Measurements from ENCODE around the gene EXOC8. TPM values are rescaled to one million over a fixed set of nuclear protein-coding genes. Genes with fewer than 3 reads are reported as not detected.

Gene EXOC8
- 19.3 TPM for total RNA-seq
- long read RNA-seq, full-length matches to known transcripts, result 12 of 13 reads
- long read RNA-seq, partial matches to known transcripts, result 0 of 13 reads
- long read RNA-seq, other reads (novel, unspliced or antisense), result 1 of 13 reads

DNA sequence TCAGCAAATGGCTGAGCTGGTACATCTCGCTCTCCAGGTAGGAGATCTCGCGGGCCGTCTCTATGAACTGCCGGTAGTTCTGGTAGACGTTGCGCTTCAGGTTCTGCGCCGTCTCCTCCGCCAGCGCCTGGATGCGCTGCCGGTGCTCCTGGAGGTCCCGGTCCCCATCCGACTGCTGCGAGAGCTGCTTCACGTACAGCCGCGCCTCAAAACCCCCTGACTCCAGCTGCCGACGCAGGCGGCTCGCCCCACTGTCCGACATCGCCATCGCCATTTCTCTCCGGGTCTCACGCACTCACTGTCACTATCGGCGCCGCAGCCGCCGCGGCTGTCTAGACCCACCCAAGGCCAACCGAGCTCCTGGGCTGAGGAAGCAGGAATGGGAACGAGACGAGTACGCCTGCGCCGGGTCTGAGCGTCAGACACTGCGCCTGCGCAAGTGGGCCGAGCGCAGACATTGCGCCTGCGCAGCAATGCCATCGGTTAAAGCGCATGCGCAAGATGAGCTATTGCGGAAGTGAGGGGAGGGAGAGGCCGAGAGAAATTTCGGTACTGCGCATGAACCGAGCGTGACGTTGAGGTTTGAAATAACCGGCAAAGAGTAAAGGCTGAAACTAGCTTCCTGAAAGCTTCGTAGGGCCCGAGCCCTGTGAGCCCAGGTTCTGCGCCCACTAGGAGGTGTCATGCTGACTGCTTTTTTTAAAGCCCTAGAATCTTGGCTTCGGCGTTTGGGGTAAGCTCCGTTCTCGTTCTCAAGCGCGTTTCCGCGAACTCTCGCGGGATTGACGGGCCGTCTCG, at the start of gene EXOC8:
Gene EXOC8, minus strand, starts transcription at position 381 of the 798 bp plus-strand sequence. Its CDS starts 107 bp downstream, at position 274.
- Histone ChIP-seq H3K36me3 (peaks cover 3% of the 10 kb centered on the region), H3K9me3 (no peaks in the 10 kb centered on the region), H3K4me3 (peak within 1 kb of the TSS; percentile 98), H3K27ac (peak within 1 kb of the TSS; percentile 98), H3K4me1 (peaks cover 50% of the 10 kb centered on the region), H3K27me3 (no peaks in the 10 kb centered on the region)
- intact Hi-C loops (cut with DNase I), result no loop called here
- TF ChIP-seq, protein P1, sequence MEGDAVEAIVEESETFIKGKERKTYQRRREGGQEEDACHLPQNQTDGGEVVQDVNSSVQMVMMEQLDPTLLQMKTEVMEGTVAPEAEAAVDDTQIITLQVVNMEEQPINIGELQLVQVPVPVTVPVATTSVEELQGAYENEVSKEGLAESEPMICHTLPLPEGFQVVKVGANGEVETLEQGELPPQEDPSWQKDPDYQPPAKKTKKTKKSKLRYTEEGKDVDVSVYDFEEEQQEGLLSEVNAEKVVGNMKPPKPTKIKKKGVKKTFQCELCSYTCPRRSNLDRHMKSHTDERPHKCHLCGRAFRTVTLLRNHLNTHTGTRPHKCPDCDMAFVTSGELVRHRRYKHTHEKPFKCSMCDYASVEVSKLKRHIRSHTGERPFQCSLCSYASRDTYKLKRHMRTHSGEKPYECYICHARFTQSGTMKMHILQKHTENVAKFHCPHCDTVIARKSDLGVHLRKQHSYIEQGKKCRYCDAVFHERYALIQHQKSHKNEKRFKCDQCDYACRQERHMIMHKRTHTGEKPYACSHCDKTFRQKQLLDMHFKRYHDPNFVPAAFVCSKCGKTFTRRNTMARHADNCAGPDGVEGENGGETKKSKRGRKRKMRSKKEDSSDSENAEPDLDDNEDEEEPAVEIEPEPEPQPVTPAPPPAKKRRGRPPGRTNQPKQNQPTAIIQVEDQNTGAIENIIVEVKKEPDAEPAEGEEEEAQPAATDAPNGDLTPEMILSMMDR (IDR thresholded peaks at IDR 0.05), result no peak
- ATAC-seq (peak; percentile 94), DNase-seq (peak; percentile 97)

DNA sequence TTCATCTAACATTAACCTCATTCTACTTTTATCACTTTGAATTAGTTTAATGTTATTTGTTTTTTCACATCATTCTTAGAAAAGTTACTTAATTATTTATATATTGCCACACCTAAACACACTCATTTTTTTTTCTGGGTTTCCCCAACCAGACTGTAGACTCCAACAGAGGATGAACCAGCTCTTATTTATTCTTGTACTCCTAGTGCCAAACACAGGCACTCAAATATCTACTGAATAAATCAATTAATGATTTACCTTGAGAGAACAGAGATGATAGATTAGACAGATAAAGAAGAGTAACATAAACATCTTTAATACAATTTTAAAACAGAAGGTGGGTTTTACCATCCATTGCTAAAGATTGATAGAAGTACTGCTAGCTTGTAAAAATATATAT, 48.8 kb upstream of the EXOC8 start:
- no peaks in the 10 kb centered on the region for H3K9me3 ChIP-seq
- peaks cover 3% of the 10 kb centered on the region for H3K4me1 ChIP-seq
- DNase-seq, result no peak
- H3K36me3 ChIP-seq, result no peaks in the 10 kb centered on the region
- no peak overlapping the region for H3K27ac ChIP-seq
- intact Hi-C loops (cut with DNase I), result no loop called here
- ATAC-seq, result no peak
- H3K4me3 ChIP-seq, result no peak overlapping the region
- no peaks in the 10 kb centered on the region for H3K27me3 ChIP-seq
- TF ChIP-seq, protein P1 (IDR thresholded peaks at IDR 0.05), result no peak

- Histone ChIP-seq H3K4me1 (peaks cover 3% of the 10 kb centered on the region), H3K36me3 (no peaks in the 10 kb centered on the region), H3K9me3 (no peaks in the 10 kb centered on the region), H3K4me3 (no peak overlapping the region), H3K27me3 (no peaks in the 10 kb centered on the region), H3K27ac (no peak overlapping the region)
- intact Hi-C loops (cut with DNase I), result no loop called here
- DNase-seq (no peak), ATAC-seq (peak; percentile 68)
- TF ChIP-seq, protein P1 (IDR thresholded peaks at IDR 0.05), result no peak
These were observed 47.7 kb upstream of the EXOC8 start for GRCh38 chr1:231385416-231385748.

- peaks cover 3% of the 10 kb centered on the region for H3K4me1 ChIP-seq
- intact Hi-C loops (cut with DNase I), result no loop called here
- H3K4me3 ChIP-seq, result no peak overlapping the region
- TF ChIP-seq, protein P1 (IDR thresholded peaks at IDR 0.05), result no peak
- H3K9me3 ChIP-seq, result no peaks in the 10 kb centered on the region
- no peaks in the 10 kb centered on the region for H3K36me3 ChIP-seq
- ATAC-seq (no peak), DNase-seq (no peak)
- H3K27me3 ChIP-seq, result no peaks in the 10 kb centered on the region
- H3K27ac ChIP-seq, result no peak overlapping the region
These were observed 47.2 kb upstream of the EXOC8 start for GRCh38 chr1:231384696-231385415.

- Histone ChIP-seq H3K36me3 (no peaks in the 10 kb centered on the region), H3K27ac (no peak overlapping the region), H3K9me3 (no peaks in the 10 kb centered on the region), H3K4me1 (peaks cover 7% of the 10 kb centered on the region), H3K27me3 (no peaks in the 10 kb centered on the region), H3K4me3 (no peak overlapping the region)
- DNase-seq (no peak), ATAC-seq (peak; percentile 80)
- intact Hi-C loops (cut with DNase I), result no loop called here
- TF ChIP-seq, protein P1 (IDR thresholded peaks at IDR 0.05), result no peak
These were observed 45.7 kb upstream of the EXOC8 start for GRCh38 chr1:231383159-231383860.

Measured in upper lobe of right lung (tissue), 1 donor.